ENCODE data around the gene SLC9A9.

Gene SLC9A9

GRCh38 chr3:143840636-143841035 is 7.6 kb downstream of the SLC9A9 start:
- DNase-seq: no peak

- no peak for DNase-seq
Observed at GRCh38 chr3:143839980-143840379, 8.3 kb downstream of the SLC9A9 start.

GRCh38 chr3:143837076-143837475 is 11.2 kb downstream of the SLC9A9 start:
- no peak for DNase-seq

- DNase-seq: no peak
Observed at GRCh38 chr3:143835312-143835711, 13.0 kb downstream of the SLC9A9 start.

GRCh38 chr3:143832433-143832832 is 15.8 kb downstream of the SLC9A9 start:
- DNase-seq: no peak

GRCh38 chr3:143831994-143832393 is 16.3 kb downstream of the SLC9A9 start:
- no peak for DNase-seq

- no peak for DNase-seq
Observed at GRCh38 chr3:143831208-143831607, 17.1 kb downstream of the SLC9A9 start.

- DNase-seq: no peak
Observed at GRCh38 chr3:143830786-143831185, 17.5 kb downstream of the SLC9A9 start.

- no peak for DNase-seq
Observed at GRCh38 chr3:143830063-143830462, 18.2 kb downstream of the SLC9A9 start.

GRCh38 chr3:143827425-143827824 is 20.8 kb downstream of the SLC9A9 start:
- DNase-seq: no peak

- DNase-seq: no peak
Observed at GRCh38 chr3:143826296-143826695, 22.0 kb downstream of the SLC9A9 start.

GRCh38 chr3:143825513-143825912 is 22.8 kb downstream of the SLC9A9 start:
- no peak for DNase-seq

GRCh38 chr3:143824735-143825385 is 23.4 kb downstream of the SLC9A9 start:
- DNase-seq: no peak

GRCh38 chr3:143822798-143823197 is 25.5 kb downstream of the SLC9A9 start:
- no peak for DNase-seq

GRCh38 chr3:143822374-143822773 is 25.9 kb downstream of the SLC9A9 start:
- no peak for DNase-seq

GRCh38 chr3:143821862-143822261 is 26.4 kb downstream of the SLC9A9 start:
- DNase-seq: no peak

- no peak for DNase-seq
Observed at GRCh38 chr3:143820466-143821221, 27.6 kb downstream of the SLC9A9 start.

- no peak for DNase-seq
Observed at GRCh38 chr3:143819890-143820289, 28.4 kb downstream of the SLC9A9 start.

GRCh38 chr3:143814443-143814889 is 33.8 kb downstream of the SLC9A9 start:
- DNase-seq: no peak

- DNase-seq: no peak
Observed at GRCh38 chr3:143812481-143812880, 35.8 kb downstream of the SLC9A9 start.

- no peak for DNase-seq
Observed at GRCh38 chr3:143811602-143812001, 36.7 kb downstream of the SLC9A9 start.

GRCh38 chr3:143810953-143811265 is 37.4 kb downstream of the SLC9A9 start:
- DNase-seq: no peak

- no peak for DNase-seq
Observed at GRCh38 chr3:143810166-143810952, 37.9 kb downstream of the SLC9A9 start.

- DNase-seq: no peak
Observed at GRCh38 chr3:143809121-143809621, 39.1 kb downstream of the SLC9A9 start.

Measured in GOT3 (cell line).